Skin epidermis (tissue), 12 donors: ENCODE measurements around the gene SASH1.
A peak's percentile ranks its signal among the peaks of the same experiment; 100 is the strongest.
"Not testable (repeated sequence)": the region's sequence is repeated elsewhere in the genome, so short reads cannot be mapped to it uniquely, and the experiment has no call there.

ENCODE experiments used
- H3K27ac ChIP-seq, 21 experiments: fragments of 200-600 bp; sonication (generic) in 11 of 21; one replicate each; pipeline ENCODE4 v1.5.0; 2020; ENCODE audit warnings: mild to moderate bottlenecking in 3 of 21, inconsistent platforms in 2 of 21, moderate library complexity in 2 of 21
- H3K4me3 ChIP-seq, 7 experiments: fragments of 200-600 bp; sonication (generic) in 2 of 7; one replicate each; pipeline ENCODE4 v1.5.0; 2020; ENCODE audit warnings: inconsistent platforms in 2 of 7, mild to moderate bottlenecking in 2 of 7, moderate library complexity in 1 of 7

SASH1 gene

DNA sequence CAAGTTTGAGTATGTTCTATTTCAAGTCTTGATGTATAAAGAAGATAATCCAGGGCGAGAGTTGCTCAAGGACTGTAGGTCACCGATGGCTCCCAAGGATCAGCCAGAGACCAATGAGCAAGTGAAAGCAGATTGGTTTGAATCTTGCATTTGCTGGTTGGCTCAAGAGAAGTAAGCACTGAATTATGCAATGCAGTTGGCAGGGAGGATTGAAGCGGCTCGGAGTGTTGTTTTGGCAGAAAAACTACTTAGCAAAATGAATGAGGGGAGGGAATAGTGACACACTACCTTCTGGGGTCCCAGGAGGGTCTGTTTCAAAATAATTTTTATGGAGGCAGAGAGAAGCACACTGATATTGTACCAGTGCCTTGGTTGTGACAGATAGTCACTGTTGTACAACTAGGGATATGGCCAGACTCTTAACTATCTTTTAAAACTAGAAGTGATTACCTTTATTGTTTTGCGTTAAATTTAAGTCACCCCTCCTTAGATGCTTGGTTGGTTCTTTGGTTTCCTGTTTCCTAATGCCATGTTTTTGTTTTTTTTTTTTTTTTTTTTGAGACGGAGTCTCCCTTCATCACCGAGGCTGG is 15.7 kb downstream of the SASH1 start:
- H3K4me3 ChIP-seq, result no peak overlapping the region
- H3K27ac ChIP-seq, result peak overlapping the region in 2 of 21 experiments; percentile 23 to 28

DNA sequence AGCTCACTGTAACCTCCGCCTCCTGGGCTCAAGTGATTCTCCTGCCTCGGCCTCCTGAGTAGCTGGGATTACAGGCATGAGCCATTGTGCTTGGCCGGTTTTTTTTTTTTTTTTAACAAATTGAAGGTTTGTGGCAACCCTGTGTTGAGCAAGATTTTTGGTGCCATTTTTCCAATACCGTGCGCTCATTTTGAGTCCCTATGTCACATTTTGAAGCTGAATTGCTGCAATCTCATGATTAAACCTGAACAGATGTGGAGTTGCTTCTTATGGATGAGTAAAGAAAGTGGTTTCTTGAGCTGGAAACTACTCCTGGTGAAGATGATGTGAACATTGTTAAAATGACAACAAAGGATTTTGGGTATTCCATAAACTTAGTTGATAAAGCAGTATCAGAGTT is 16.6 kb downstream of the SASH1 start:
- no peak overlapping the region for H3K27ac ChIP-seq
- no peak overlapping the region for H3K4me3 ChIP-seq

DNA sequence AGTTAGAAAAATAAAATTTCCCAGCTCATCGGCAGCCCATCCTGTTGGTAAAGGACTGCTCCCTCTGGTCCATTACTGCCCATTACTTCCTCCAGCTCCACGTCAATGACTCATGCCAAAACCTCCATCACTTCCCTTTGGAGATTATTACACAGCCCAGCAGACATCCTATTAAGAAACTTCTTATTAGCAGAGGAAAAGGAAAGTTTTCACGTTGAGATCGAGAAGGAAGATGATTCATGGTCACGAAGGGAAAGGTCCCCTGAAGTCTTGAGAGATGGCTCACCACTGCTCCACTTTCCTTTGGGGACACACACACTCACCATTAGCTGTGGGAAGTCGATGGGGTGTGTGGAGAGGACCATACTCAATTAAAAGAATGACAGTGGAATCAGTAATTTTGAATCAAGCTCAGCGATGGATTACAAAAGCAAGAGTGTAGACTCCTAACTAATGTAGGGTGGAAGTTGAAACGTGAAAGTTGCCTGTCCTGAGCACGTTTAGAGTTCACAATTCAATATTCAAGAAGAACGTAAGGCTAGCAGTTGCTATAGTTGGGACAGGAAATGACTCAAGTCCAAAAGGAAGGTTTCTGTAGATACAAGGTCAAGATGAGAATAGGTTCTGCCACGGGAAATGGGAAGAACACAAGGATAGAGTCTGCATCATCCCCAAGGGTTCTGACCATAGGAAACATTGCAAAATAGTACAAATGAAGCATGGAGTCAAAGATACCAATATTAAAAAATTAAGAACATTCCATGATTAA is 21.6 kb downstream of the SASH1 start:
- H3K4me3 ChIP-seq, result no peak overlapping the region
- H3K27ac ChIP-seq, result peak overlapping the region in 13 of 21 experiments; percentile 1 to 83 (median 46)

DNA sequence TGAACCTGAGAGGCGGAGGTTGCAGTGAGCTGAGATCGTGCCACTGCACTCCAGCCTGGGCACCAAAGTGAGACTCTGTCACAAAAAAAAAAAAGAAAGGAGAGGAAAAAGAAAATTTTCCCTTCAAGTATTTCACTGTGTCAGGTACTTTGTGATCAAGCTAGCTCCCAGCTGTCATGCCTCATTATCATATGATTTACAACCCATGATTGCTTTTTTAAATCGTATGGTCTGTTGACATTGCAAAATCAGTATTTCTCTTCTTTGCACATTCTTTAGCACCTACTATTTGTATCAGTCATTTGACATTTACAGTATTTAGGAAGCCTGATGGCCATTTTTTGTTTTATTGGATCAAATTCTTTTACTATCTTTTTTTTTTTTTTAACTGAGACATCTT is 22.4 kb downstream of the SASH1 start:
- H3K4me3 ChIP-seq, result no peak overlapping the region
- peak overlapping the region in 13 of 21 experiments; percentile 1 to 83 (median 29) for H3K27ac ChIP-seq

DNA sequence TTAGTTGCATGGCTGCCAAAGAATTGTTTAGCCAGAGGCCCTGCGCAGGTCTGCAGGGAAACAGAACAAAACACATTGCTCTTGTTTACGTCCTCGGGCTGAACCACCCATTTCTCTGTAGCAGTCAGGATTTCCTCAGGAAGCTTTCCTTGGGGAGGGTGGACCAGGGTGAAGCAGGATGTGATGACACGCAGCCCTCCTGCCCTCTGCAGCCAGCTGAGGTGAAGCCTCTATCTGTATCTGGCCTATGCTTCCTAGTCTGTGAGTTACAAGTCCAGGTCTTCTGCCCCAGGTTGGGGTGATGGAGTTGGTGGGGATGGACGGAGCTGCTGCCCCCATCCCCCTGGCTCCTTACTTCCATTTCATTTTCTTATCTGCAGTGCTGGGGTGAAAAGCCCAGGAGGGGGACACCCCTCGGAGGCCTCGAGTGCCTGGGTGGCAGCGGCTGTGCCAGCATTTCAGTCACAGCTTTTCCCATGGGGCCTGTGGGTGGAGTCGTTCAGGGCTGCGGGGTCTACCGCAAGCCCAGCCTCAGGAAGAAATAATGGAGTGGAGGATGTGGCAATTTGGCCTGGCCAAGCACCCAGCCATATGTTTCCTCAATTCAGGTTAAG is 24.9 kb downstream of the SASH1 start:
- Histone ChIP-seq H3K27ac (peak overlapping the region in 19 of 21 experiments; percentile 3 to 83 (median 62)), H3K4me3 (no peak overlapping the region)

DNA sequence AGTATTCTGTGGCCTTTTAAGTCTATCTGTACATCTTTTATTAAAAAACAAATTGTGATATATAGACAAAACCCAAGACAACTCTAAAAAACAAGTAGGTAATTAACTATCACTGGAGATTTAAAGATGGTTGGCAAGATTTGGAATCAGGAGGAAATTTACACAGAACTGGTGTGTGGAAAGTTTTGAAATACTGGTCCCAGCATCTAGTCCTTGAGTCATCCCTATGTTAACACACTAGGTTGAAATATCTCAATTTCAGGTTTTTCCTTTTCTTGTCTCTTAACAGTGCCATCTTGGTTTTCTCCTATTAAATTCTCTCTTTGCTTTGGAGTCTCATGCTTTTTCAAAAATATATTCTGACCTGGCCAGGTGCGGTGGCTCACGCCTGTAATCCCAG is 27.5 kb downstream of the SASH1 start:
- Histone ChIP-seq H3K4me3 (no peak overlapping the region), H3K27ac (no peak overlapping the region)

DNA sequence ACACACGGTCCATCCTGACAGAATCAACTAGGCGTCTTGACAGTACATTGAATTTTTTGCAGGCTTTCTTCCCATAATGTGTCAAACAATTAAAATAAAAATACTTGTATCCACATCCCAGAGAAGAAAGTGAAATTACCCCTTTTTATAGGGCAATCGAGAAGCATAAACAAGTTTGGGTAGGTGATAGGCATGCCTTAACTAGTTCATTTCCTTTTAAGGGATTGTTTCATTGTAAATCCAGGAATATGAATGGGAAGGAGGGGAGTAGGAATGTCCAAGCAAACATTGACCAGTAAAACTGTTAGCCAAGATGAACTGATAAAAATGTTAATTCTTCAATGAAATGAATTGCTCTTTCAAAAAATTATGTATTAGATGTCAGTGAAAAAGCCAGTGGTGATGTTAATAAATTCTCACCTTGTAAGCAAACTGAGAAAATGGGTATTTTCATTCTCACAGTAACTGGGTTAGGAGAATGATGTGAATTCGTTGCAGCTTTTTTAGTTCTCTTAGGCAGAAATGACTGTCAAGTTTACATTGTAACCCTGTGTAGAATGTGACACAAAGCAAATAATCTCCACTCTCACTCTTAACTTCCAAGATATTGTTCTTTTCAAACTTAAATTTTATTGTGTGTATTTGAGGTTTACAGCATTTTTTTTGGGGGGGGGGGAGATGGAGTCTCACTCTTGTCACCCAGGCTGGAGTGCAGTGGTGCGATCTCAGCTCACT is 31.6 kb downstream of the SASH1 start:
- H3K27ac ChIP-seq, result peak overlapping the region in 1 of 21 experiments; percentile 9
- H3K4me3 ChIP-seq, result no peak overlapping the region

DNA sequence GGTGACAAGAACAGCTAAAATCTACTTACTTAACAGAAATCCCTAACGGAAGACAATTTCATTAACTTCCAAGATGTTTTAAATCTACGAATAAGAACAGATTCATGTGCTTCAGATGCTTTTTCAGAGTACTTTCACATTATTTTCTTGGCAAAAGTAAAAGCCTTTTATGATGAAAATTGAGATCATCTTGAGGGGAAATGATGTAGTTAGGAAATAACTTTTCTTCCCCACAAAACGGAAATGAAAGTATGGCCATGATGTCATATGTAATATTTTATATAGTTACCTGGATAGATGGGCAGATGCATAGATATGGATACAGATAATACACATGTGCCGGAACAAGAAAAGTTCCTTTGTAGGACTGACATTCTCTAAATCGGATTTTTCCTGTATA is 32.8 kb downstream of the SASH1 start:
- Histone ChIP-seq H3K27ac (no peak overlapping the region), H3K4me3 (no peak overlapping the region)

DNA sequence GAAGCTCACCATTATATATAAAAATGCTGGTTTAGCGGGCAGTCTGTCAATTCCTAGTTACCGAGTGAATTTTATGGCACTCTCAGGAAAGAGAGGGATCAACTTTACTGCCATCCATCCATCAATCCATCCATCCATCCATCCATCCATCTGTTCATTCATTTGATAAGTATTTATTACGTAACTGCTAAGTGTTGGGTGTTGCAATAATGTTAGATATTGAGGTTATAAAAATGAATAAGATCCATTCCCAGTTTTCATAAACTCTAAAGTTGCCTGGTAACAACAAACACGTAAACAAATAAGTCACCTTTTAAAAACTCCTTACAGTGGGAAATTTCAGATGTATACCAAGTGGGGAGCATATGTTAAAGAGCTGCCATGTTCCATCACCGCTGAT is 36.8 kb downstream of the SASH1 start:
- H3K27ac ChIP-seq, result peak overlapping the region in 1 of 21 experiments; percentile 21
- no peak overlapping the region for H3K4me3 ChIP-seq

DNA sequence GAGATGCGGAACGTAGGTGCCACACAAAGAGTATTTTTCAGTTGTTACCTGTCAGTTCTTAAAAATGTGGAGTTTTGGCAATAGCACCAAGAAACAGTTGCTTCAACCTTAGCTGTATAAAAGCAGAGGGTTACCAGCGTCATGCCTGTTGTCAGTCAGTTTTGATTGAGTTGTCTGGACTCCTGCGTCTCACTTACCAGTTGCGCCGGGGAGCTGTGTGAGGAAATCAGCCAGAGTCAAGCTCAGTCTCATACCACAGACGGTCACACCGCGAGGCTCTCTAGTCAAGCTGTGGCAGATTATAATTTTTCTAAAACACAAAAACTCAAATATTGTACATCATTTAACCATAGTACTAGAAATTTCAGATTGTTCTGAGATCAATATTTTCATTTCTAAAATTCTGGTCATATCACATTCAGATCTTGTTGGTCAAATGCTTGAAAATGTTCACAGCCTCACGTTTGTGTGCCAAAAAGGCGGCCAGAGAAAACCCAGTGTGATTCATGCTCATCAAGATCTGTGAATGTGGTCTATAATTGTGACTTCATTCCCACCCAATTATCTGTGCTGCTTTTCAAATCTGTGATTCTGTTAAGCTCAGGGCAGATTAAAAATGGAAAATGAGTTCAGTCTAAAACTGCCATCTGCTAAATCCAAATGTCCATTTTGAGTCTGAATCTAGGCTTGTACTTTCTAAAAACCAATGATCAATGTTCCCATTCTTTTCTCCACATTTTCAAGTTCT is 37.5 kb downstream of the SASH1 start:
- peak overlapping the region in 5 of 21 experiments; percentile 21 to 45 (median 36) for H3K27ac ChIP-seq
- H3K4me3 ChIP-seq, result no peak overlapping the region

DNA sequence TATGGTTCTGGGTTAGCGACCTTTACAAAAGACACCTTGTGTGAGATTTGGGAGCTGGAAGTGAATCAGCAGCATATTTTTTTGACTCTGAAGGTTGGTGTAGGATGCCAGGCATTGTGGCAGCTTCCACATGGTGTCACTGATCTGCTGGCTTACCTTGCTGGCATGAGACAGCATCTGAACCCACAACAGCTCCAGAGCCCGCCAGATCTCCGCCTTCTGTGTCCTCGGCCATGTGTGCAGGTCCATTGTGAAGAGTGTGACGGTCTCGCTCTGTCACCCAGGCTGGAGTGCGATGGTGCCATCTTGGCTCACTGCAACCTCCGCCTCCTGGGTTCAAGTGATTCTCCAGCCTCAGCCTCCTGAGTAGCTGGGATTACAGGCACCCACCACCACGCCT is 39.4 kb downstream of the SASH1 start:
- not testable (repeated sequence) for H3K4me3 ChIP-seq, H3K27ac ChIP-seq

DNA sequence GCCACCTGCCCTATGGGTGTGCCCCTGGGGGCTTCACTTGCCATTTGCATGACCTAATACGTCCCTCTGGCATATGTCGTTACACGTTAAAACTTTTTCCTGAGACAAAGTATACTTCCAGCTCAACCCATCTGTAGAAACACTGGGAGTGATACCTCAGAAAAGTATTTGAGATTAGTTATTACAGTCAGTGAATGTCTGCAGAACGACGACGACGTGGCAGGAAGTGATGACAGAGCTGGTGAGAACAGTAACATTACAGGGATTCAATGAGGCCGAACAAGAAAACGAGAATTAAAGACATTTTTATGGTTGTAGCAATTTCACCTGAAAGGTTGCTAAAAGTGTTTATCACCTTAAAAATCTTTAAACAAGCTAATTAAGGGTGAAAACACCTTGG is 40.2 kb downstream of the SASH1 start:
- Histone ChIP-seq H3K27ac (no peak overlapping the region), H3K4me3 (no peak overlapping the region)

DNA sequence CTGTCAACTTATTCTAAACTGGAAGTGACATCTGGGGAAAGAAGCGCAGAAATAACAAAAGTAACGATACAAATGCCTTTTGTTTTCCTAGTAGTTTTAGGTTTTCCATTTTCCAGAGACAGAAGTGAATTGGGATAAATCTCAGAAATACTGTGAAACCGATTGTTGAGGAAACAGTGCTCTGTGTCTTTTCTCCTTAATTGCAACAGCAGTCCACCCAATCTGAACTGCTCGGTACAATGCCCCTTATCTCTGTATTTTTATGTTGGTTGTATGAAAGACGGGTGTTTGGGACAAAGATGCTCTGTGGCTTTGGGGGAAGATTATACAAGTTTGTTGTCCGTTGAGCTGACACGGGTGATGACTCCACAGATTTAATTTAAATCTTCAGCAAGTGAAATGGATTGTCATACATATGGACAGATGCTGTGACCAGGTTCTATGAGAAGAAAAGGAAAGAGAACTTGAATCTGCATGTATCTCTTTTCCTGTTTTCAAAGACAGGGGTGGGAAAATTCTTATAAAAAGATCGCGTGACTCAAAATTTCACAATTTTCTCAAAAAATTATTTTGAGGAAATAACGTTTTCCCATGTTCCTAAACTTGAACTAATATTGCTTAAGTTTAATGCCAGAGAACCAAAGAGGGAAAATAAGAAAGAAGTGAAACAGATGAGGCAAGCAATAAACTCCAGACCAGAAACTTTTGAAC is 41.2 kb downstream of the SASH1 start:
- H3K27ac ChIP-seq, result peak overlapping the region in 1 of 21 experiments; percentile 25
- H3K4me3 ChIP-seq, result no peak overlapping the region

DNA sequence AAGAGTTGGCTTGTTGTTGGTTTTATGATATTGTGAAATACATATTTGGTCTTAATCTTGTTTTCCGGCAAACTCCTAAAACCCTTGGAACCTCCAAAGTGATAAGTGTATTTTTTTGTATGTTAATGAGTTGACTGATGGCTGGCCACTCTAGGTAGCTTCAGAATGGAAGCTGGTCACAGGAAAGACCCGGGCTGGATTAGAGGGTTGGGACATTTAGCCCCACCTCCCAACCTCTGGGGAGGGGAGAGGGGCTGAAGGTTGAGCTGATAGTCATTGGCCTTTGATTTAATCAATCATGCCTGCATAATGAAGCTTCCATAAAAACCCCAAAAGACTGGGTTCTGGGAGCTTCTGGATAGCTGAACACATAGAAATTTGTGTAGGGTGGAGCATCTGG is 42.7 kb downstream of the SASH1 start:
- no peak overlapping the region for H3K4me3 ChIP-seq
- peak overlapping the region in 2 of 21 experiments; percentile 6 to 8 for H3K27ac ChIP-seq

DNA sequence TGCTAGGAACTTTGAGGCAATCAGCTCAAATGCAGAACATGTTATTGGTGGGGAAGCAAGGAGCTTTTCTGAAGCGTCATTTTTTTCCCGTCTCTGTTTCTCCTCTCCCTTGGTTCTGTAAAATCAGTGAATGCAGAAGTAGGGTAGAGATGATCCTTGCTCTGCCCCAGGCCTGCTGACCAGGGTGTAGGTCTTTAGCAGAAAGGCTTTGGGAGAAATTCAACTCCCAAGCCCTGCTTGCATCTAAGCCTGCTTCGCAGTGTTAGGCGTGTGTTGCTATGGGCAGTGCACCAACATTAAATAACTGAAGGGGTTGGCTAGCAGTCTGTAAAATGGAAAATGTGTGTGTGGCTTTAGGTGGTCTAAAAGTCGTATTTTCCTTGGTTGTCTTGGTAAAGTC is 45.9 kb downstream of the SASH1 start:
- H3K4me3 ChIP-seq, result no peak overlapping the region
- H3K27ac ChIP-seq, result peak overlapping the region in 1 of 21 experiments; percentile 34

DNA sequence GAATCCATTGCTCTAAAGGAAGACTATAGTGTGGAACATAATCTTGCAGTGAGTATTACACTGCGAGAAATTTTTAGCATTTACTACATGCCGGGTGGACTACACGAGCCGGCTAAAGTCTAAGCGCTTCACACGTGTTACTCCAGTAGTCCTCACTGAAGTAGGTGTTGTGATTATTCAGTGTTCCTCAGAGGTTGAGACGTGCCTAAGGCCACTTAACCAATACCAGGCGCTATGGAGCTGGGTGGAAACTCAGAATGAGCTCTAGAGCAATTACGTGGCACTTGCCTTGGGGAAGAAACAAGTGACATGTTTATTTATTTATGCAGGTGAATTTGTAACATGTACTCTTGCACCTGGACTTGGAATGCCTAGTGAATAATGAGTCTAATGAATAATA is 46.4 kb downstream of the SASH1 start:
- Histone ChIP-seq H3K4me3 (no peak overlapping the region), H3K27ac (no peak overlapping the region)

DNA sequence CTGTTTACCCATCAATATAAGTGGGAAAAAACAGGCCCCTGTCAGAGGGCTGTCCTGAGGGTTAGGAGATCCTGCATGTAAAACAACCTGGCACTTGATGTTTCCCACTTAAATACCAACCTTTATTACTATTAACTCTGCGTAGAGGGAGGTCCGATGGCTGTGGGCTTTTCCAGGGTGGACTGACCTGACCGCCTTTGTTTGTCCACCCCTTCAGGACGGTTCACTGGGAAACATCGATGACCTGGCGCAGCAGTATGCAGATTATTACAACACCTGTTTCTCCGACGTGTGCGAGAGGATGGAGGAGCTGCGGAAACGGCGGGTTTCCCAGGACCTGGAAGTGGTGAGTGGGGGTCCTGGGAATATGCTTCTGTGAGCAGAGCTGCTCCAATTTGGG is 47.3 kb downstream of the SASH1 start:
- no peak overlapping the region for H3K4me3 ChIP-seq
- no peak overlapping the region for H3K27ac ChIP-seq

DNA sequence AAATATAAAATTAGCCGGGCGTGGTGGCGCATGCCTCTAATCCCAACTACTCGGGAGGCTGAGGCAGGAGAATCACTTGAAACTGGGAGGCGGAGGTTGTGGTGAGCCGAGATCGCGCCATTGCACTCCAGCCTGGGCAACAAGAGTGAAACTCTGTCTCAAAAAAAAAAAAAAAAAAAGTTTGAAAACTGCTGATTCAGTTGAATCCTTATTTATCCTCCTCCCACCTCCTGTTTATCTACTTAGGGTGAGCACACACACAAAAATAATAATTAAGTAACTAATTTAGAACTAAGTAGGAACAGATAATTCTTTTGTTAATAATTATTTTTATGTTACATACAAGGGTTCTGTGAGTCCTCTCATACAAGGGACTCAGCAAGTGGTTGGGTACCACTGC is 49.5 kb downstream of the SASH1 start:
- H3K27ac ChIP-seq, H3K4me3 ChIP-seq: not testable (repeated sequence)

DNA sequence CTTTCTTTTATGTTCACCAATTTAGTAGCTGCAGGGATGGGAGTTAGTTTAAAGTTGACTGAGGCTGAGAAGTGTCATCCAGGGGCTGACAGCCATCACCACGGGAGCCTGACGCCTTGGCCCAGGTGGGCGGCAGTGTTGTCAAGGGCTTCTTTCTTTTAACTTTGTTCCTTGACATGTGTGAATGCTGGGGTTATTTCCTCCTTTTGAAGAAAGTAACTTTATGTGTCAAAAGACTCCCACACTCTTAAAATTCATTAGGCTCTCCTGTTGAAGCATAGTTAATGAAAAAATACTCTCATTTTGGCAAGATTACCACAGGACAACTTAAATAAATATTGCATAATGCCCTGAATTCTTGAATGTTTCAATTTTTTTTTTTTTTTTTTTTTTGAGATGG is 50.0 kb downstream of the SASH1 start:
- Histone ChIP-seq H3K27ac (no peak overlapping the region), H3K4me3 (no peak overlapping the region)
